HG02885 (cell line): ENCODE measurements around the gene FUBP3.
"Not testable (repeated sequence)": the region's sequence is repeated elsewhere in the genome, so short reads cannot be mapped to it uniquely, and the experiment has no call there.

Source experiments
- ATAC-seq: cut with Tn5 transposase; IDR thresholded peaks from one replicate; pipeline ENCODE4 v1.9.1; 2021; ENCODE audit warnings: mild to moderate bottlenecking; ENCODE audit not compliant: unreplicated experiment, poor library complexity

The FUBP3 gene

GRCh38 chr9:130675396-130675795 is 96.0 kb downstream of the FUBP3 start:
- ATAC-seq, result no peak

- no peak for ATAC-seq
Observed at GRCh38 chr9:130677252-130677651, 97.9 kb downstream of the FUBP3 start.

- ATAC-seq, result peak; percentile 64
Observed at GRCh38 chr9:130680836-130681768, 101.7 kb downstream of the FUBP3 start.

- ATAC-seq, result peak; percentile 25
Observed at GRCh38 chr9:130681769-130682420, 102.5 kb downstream of the FUBP3 start.

GRCh38 chr9:130682421-130683121 is 103.2 kb downstream of the FUBP3 start:
- ATAC-seq, result no peak

- ATAC-seq, result no peak
Observed at GRCh38 chr9:130685104-130685503, 105.7 kb downstream of the FUBP3 start.

- ATAC-seq, result not testable (repeated sequence)
Observed at GRCh38 chr9:130685945-130686344, 106.6 kb downstream of the FUBP3 start.

- no peak for ATAC-seq
Observed at GRCh38 chr9:130687615-130688014, 108.2 kb downstream of the FUBP3 start.
